Ureter (tissue), 1 donor: ENCODE measurements around the gene HOXB7. TPM values are rescaled to one million over a fixed set of nuclear protein-coding genes. Genes with fewer than 3 reads are reported as not detected.

Source experiments
- DNase-seq: peaks from one replicate; pipeline ENCODE4 v3.0.0-alpha.2; 2020; ENCODE audit warnings: low spot score
- total RNA-seq: library from RNA; stranded (reverse); gene quantifications from one replicate; pipeline ENCODE4 v1.2.4, GENCODE V29; 2023
- donor health status: DM: yes; HTN: yes; CAD: no.

Gene HOXB7
- total RNA-seq, 1 donor from 2014 or later: 28.9 TPM

GRCh38 chr17:48594538-48595277 lies 16.1 kb downstream of the HOXB7 start:
- DNase-seq: no peak

- peak; percentile 85 for DNase-seq
These were observed 16.8 kb downstream of the HOXB7 start for GRCh38 chr17:48593840-48594537.

DNA sequence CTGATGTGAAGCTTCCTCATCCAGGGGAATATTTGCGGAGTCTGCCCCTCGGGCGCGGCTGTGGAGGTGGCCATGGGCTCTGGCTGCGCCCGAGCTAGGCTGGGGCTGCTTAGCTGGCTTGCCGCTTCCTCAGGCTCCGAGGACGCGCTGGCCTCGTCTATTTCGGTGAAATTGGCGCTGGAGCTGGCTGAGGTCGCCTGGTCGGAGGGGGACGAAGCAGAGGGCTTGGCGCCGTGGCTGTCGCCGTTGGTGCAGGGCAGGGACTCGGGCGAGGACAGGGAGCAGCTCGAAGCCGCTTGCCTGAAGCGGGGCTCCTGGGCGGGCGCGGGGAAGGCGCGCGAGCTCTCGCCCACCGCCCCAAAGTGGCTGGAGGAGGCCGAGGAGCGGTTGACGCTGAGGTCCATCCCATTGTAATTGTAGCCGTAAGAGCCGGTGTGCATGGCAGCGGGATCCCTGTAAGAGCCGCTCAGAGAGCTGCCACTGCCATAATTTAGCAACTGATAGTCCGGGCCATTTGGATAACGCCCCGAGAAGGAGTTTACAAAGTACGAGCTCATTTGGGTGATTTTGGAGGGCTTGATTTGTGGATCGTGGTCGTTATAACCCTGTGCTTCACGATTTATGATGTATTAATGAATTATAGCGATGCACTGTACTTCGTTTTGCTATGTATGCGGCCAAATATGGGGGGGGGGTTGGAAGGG lies 17.5 kb downstream of the HOXB7 start, which contains the start of gene HOXB5:
Gene HOXB5 (minus strand): TSS at position 654 of the 704 bp plus-strand sequence. CDS start 97 bp downstream, at position 557.
- no peak for DNase-seq

DNA sequence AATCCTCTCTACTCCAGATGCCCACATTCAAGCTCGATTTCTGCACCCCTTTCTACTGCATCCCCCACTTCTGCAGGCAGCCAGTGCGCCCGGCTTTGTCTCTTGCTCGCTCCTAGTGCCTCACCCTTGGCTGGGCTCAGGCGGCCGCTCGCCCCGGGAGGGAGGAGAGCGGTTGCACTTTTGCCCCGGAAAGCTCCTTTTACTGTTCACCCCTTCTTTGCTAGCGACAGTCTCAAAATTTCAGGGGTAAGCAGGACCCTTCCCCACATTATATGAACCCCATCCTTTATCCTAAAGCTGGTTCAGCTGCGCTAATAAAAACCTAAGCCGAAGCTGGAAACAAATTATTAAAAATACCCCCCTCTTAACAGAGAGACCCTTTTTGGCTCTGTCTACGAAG lies 18.2 kb downstream of the HOXB7 start:
- no peak for DNase-seq

GRCh38 chr17:48592057-48592514 lies 18.7 kb downstream of the HOXB7 start:
- DNase-seq: no peak

DNA sequence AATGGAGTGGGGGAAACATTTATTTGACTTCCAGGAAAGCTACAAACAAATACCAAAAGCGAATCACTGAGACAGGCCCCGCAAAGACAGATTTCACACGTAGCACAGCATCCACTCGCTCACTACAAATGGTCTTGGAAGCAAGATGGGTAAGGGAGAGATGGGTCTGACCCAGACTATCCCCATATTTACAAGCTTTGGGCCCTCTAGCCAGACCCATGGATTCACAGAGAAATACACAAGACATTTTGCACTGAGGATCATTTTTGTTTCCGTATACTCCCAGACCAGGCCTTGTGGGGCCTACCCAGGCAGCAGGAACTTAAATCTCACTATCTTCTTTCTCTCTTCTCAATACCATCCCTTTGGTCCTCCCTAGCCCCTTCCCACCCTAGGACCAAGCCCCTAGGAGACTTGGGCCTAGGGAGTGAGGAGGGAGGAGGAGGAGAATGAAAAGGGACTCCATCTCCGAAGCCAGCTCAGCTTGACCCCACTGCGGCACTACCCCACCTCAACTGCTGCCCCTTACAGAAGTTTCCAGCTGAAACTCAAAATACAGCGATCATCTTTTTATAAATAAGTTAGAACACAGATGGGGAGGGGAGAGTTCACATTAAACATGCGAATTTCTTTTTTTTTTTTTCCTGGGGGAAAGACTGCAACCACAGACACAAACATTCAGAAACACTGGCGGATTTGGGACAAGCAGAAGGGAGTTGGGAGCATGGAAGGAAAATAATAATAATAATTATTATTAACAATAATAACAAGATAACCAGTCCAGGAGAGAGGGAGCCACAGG lies 19.4 kb downstream of the HOXB7 start:
- no peak for DNase-seq

GRCh38 chr17:48590607-48591161 lies 20.1 kb downstream of the HOXB7 start:
- no peak for DNase-seq

- DNase-seq: peak; percentile 50
These were observed 20.8 kb downstream of the HOXB7 start, which contains the start of gene HOXB3 for GRCh38 chr17:48589831-48590606. TSS of gene HOXB3 (minus strand) at chr17:48590241. CDS start at chr17:48552474, 37,767 bp downstream.

- DNase-seq: no peak
These were observed 21.6 kb downstream of the HOXB7 start for GRCh38 chr17:48589060-48589830.

DNA sequence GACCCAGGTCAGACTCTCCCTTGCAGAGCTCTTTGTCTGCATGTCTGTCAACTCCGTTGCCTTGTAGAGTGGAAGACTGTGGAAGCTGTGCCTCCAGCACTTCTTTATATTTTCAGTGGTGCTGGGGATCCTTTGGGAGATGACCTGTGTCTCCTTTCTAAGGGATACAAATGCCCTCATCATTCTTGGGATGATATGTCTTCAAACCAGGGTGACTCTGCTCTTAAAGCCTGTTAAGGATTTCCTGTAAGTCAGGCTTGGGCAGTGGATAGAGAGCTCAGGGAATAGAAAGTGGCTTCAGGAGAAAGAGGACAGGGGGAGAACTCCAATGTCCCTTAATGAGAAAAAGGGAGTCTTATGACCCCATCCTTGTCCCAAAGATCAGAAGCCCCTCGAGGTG lies 22.3 kb downstream of the HOXB7 start:
- DNase-seq: no peak

DNA sequence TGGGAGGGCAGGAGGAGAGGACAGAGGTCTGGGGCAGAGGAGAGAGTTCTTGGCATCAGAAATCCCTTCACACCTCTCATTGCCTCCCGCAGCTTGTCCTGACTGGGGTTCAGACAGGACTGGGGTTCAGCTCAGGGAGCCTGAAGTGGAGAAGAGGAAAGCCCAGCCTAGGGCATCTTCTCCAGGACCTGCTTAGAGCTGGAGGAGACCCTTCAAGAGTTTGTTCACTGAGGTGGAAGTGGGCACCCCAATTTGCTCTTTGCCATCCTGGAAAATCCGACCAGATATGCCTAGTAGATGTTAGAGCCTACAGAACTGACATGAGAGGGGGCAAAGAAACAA lies 22.8 kb downstream of the HOXB7 start:
- no peak for DNase-seq

GRCh38 chr17:48587276-48588073 lies 23.3 kb downstream of the HOXB7 start:
- DNase-seq: no peak

GRCh38 chr17:48586355-48587258 lies 24.2 kb downstream of the HOXB7 start:
- DNase-seq: no peak

- no peak for DNase-seq
These were observed 26.5 kb downstream of the HOXB7 start for GRCh38 chr17:48584223-48584741.

DNA sequence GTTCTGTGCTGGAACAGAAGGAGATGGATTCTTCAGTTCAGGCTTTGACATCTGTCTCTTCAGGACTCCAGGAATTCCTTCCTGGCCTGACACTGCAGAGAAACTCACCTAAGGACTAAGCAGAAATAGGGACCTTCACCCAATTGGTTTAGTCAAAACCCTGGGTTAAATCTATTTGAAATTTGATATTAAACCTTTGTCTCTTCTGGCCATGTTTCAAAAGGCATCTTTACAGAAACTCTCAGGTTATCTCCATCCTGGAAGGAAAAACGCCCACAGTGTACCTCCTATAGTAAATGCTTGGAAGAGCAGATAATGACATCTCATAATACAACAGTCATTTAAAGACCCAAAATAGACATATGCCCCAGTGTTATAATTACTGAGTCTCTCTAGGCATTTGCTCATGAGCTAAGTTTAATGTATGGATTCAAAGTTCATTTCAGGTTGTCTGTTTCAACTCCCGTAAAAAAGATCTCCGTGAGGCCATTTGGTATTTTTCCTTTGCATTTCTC lies 27.1 kb downstream of the HOXB7 start:
- no peak for DNase-seq

- no peak for DNase-seq
These were observed 28.1 kb downstream of the HOXB7 start for GRCh38 chr17:48582750-48583069.

DNA sequence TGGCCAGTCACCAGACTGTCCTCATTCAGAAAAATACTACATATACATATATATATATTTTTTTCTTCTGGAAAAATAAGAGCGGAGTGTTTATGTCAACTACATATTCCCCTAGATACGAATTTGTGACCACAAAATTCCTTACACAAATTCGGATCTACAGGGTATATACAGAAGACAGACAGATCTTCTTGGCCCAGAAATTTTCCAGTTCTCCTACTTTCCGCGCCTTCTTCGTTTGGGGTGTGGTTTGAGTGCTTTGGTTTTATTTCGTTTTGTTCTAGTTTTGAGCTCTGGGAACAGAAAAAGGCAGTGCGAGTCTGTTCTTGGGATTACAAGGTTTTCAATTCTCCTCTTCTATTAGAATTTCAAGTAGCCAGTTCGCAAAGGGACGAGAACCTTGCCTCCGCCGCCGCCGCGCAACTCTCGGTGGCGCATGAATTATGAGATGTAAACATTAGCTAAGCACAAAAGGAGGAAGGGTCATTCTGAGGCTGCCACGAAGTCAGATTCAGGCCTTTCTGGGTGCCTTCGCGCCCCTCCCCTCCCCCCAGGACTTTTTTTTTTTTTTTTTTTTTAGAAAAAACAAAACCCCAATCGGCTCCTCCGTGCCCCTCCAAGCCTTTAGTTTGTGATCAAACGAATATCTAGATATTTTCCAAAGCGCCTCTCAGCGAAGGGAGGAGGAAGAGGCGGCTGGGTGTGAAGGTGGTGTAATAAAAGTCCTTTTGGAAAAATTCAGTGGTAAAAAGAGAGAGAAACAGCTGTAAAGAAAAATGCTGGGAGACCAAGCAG lies 30.9 kb downstream of the HOXB7 start:
- DNase-seq: no peak
